LNCAP (cell line): ENCODE results near the gene RNU2-63P.

Experiments
- TF ChIP-seq, protein P1 (sequence below): fragments of 450-650 bp; IDR thresholded peaks from 2 replicates; pipeline ENCODE4 v1.5.1; 2017; ENCODE audit warnings: mild to moderate bottlenecking

RNU2-63P gene

DNA sequence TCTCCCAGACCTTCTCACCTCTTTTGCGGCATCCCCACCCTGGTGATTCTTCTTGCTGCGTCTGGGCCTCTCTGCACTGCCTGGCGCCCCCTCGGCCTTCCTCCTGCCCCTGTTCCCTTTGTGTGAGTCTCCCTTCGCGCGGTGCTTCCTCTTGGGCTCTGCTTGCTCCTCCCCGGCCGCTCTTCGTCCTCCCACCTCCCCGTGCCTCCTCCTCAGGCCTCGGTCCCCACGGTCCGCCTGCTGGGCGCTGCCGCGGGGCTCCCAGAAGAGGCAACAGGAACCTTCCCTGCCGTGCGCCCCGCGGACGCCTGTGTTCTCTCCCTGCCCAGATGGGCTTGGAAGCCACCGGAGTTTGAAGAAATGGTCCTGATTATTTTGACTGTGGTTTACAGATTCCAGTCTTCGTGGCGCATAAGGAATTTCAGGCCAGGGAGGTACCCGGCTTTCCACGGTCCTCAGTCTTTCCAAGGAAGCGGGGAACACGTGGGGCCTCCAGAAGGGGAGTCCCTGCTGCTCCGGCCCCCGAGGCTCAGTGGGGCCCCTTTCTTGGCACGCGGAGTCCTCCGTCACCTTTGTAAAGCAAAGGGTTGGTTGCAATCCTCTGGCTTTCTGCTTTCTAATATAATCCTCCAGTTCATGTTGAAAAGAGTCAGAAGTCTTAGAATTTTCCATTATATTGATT is 13.1 kb downstream of the RNU2-63P start:
- TF ChIP-seq, protein P1, sequence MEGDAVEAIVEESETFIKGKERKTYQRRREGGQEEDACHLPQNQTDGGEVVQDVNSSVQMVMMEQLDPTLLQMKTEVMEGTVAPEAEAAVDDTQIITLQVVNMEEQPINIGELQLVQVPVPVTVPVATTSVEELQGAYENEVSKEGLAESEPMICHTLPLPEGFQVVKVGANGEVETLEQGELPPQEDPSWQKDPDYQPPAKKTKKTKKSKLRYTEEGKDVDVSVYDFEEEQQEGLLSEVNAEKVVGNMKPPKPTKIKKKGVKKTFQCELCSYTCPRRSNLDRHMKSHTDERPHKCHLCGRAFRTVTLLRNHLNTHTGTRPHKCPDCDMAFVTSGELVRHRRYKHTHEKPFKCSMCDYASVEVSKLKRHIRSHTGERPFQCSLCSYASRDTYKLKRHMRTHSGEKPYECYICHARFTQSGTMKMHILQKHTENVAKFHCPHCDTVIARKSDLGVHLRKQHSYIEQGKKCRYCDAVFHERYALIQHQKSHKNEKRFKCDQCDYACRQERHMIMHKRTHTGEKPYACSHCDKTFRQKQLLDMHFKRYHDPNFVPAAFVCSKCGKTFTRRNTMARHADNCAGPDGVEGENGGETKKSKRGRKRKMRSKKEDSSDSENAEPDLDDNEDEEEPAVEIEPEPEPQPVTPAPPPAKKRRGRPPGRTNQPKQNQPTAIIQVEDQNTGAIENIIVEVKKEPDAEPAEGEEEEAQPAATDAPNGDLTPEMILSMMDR, result no peak

DNA sequence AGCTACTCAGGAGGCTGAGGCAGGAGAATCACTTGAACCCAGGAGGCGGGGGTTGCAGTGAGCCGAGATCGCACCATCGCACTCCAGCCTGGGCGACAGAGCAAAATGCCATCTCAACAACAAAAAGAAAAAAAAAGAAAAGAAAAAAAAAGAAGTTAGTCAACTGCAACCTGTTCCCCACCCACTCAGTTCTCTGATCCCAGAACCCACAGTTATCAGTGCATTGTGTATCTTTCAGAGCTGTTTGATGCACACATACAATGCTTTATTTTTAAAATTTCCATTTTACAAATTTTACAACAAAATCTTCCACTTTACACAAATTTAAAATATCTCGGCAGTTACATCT is 14.0 kb downstream of the RNU2-63P start:
- TF ChIP-seq, protein P1, result no peak

DNA sequence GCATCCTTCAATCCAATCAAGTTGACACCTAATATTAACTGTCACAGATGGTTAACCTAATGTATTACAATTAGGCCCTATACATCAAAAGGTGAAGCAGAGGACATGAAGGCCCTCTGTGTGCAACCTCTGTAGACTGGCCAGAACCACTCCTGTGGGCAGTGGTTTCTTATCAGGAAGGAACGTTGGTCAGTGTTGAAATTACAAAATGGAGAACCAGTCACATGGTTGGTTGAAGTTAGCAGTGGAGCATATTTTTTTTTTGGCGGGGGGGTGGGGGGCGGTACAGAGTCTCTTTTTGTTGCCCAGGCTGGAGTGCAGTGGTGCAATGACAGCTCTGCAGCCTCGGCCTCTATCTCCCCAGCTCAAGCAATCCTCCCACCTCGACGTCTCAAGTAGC is 19.8 kb downstream of the RNU2-63P start:
- TF ChIP-seq, protein P1, result no peak

DNA sequence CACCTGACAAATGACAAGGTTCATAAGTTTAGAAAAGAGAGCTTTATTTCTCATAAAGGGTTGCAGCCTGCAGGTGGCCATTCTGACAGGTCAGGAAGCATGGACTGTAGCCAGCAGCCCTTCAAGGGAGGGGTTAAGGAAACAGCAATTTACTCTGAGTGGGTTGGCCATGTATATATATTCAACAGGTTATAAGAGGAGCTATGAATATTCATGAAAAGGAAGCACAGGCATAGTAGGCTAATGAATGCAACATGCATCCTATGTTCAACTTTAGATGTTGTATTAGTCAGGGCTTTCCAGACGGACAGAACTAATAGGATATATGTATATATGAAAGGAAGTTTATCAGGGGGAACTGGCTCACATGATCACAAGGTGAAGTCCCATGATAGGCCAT is 20.6 kb downstream of the RNU2-63P start:
- TF ChIP-seq, protein P1, result no peak
